ENCODE results near the gene C10orf90. TPM values are rescaled to one million over a fixed set of nuclear protein-coding genes. Genes with fewer than 3 reads are reported as not detected.

The C10orf90 gene
- total and polyA plus RNA-seq, 2 donors (not counting 3 experiments of a cell fraction or from before 2014, with no cell fraction given): not detected

- ChIA-PET CTCF (no interaction called here), POLR2A (no interaction called here)
- Histone ChIP-seq H3K4me3 (replicated peaks in 1 of 3; ENCODE audit: insufficient read depth in 1 of 3, low read depth in 1 of 3, low read length in 3 of 3) (no peak overlapping the region), H3K9me1 (replicated peaks; ENCODE audit: control insufficient read depth, extremely low read depth, insufficient read depth, low read length) (no peaks in the 10 kb centered on the region), H3K79me2 (ENCODE audit: control insufficient read depth, insufficient read depth, low read length) (no peaks in the 10 kb centered on the region), H4K20me1 (replicated peaks; ENCODE audit: control insufficient read depth, extremely low read depth, insufficient read depth, low read length) (no peaks in the 10 kb centered on the region), H2AFZ (ENCODE audit: low read depth, low read length) (no peak overlapping the region), H3K4me2 (ENCODE audit: insufficient read depth, low read length) (no peak overlapping the region), H3K9ac (replicated peaks; ENCODE audit: extremely low read depth, insufficient read depth, low read length) (no peak overlapping the region), H3K9me3 (replicated peaks; ENCODE audit: control insufficient read depth, insufficient read depth, low read length) (no peaks in the 10 kb centered on the region), H3K27me3 (ENCODE audit: control insufficient read depth in 2 of 2, insufficient read depth in 2 of 2, low read length in 2 of 2) (no peaks in the 10 kb centered on the region), H3K36me3 (ENCODE audit: control insufficient read depth in 2 of 2, extremely low read depth in 1 of 2, insufficient read depth in 2 of 2, low read length in 2 of 2) (no peaks in the 10 kb centered on the region), H3K27ac (ENCODE audit: insufficient read depth, low read depth, low read length) (no peak overlapping the region), H3K4me1 (ENCODE audit: control insufficient read depth, extremely low read depth, insufficient read depth, low read length) (no peaks in the 10 kb centered on the region)
- TF ChIP-seq MAX (IDR thresholded peaks at IDR 0.05; ENCODE audit: insufficient read depth, insufficient read length) (no peak), POLR2AphosphoS5 (IDR thresholded peaks at IDR 0.05; ENCODE audit: insufficient read depth, low read depth, low read length) (no peak), MYC (IDR thresholded peaks at IDR 0.05; ENCODE audit: low read depth, low read length) (no peak), CTCF (IDR thresholded peaks at IDR 0.05; ENCODE audit: extremely low read depth in 1 of 2, insufficient read depth in 1 of 2, low read depth in 1 of 2, low read length in 2 of 2) (no peak), JUN (IDR thresholded peaks at IDR 0.05; ENCODE audit: borderline replicate concordance, insufficient read depth, insufficient read length, low read depth) (no peak), GATA2 (IDR thresholded peaks at IDR 0.05; ENCODE audit: insufficient read depth, insufficient read length, low read depth, low read length) (no peak), EZH2 (IDR thresholded peaks at IDR 0.05; ENCODE audit: borderline replicate concordance, low read depth, low read length, severe bottlenecking) (no peak), POLR2A (IDR thresholded peaks at IDR 0.05; ENCODE audit: low read depth, low read length) (no peak), FOS (IDR thresholded peaks at IDR 0.05; ENCODE audit: borderline replicate concordance, insufficient read depth, low read length) (no peak)
- intact Hi-C loops (cut with micrococcal nuclease): no loop called here
- BruUV-seq (replicated peaks): no TSS peak
- no peak for FAIRE-seq
- DNase-seq (ENCODE audit: low read depth, low spot score): no peak
- dilution Hi-C loops (cut with MboI; ENCODE audit: extremely low pct_ligation_motif_present, low sequenced_read_pairs): no loop called here
Measured at GRCh38 chr10:126667568-126667967, 2.9 kb downstream of the C10orf90 start.
